Measurements from ENCODE around the gene MTIF2.
"Not testable (repeated sequence)": the region's sequence is repeated elsewhere in the genome, so short reads cannot be mapped to it uniquely, and the experiment has no call there.

Gene MTIF2

DNA sequence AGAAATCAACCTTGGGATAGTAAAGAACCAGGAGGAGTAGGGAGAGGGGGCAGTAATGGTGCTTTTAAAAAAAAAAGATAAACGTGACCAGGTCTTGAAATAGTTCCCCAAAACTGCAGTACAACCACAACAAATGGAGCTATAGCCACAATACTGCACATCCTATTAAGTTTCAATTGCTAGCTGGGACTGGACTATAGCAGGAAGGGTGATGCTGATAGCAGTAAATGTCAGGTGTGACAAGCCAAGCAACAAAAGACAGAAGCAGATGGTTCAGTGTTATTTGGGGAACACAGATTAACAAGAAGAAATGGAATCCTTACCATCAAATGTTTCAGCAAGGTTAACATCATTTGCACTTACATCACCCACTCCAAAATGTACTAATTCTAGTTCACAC is 26.4 kb downstream of the MTIF2 start:
- DNase-seq (ENCODE audit: low read depth) = no peak

DNA sequence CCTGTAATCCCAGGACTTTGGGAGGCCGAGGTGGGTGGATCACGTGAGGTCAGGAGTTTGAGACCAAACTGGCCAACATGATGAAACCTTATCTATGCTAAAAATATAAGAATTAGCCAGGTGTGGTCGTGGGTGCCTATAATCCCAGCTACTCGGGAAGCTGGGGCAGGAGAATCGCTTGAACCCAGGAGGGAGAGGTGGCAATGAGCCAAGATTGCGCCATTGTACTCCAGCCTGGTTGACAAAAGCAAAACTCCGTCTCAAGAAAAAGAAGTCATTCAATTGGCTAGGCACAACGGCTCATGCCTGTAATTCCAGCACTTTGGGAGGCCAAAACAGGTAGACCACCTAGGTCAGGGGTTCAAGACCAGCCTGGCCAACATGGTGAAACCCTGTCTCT is 27.4 kb downstream of the MTIF2 start:
- DNase-seq (ENCODE audit: low read depth) = not testable (repeated sequence)

DNA sequence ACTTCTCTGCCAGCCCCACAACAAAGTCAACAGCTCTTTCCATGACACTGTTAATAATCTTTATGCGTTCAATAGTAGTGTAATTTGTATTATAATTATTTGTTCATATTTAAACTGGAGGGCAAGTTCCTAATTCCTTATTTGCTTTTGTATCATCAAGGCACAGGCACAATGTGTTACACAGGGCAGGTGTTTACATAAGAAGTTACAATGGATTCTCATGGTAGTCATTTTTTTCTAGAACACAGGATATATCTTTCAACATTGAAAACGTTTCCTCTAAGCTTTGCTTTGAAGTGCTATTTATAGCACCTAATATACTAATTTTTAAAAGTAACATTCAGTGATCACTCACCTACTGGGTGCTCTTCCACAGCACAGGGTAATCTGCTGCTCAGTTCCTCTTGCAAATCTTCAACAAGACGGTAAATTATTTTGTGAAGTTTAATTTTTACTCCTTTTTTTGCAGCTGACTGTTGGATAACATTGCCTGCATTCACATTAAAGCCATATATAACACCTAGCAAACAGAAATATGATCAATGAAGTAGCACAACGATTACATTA is 29.3 kb downstream of the MTIF2 start:
- DNase-seq (ENCODE audit: low read depth) = no peak

DNA sequence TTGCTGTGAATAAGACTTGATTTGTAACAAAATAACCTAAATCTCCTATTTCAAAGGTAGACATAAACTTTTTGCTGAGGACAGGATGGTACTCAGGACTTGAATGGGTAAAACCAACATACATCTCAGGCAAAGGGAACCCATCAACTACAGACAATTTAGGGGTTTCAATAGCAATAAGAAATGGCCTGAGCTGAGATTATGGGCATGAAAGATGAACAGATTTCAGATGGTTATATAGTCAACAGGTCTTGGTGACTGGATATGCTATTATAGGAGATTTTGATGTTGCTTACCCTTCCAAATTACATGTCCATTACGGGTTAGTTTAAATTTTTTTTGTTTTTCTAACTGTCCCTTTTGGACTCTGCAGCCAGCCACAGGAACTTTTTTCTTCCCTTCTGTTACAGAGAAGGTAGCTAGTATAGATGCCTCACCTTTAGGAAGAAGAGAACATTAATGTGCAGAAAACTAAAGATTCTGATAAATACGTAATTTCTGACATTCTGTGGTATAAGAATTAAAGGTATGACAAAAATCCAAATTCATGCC is 32.0 kb downstream of the MTIF2 start:
- DNase-seq (ENCODE audit: low read depth) = no peak

DNA sequence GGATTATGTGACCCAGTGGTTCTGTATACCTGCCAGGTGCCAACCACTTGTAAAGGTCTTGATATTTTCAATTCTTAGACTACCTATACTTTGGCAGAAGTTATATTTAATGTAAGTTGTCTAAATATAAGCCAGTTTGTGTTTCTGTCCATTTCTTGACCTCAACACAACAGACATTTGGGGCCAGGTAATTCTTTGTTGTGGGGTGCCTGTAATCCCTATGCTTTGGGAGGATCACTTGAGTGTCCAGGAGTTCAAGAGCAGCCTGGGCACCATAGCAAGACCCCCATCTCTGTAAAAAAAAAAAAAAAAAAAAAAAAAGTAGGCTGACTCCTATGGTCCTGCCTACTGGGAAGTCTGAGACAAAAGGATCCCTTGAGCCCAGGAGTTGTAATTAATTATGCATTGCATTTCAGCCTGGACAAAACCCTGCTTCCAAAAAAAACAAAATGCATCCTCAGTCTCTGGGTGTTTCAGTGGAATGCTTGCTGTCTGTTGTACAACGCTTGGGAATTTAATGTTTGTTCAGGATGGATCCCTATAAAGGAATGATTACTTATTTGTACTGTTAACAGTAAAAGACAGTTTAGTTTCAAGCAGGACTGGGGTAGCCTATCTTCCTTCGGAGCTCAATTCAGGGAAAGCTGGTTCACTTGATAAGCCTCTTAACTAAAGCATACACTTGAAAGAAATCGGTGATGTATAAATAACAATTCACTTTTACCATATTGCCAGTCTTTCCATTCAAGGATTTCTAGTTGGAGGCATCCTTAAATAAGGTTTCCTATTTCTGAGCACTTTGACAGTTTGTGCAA is 33.1 kb downstream of the MTIF2 start:
- DNase-seq (ENCODE audit: low read depth) = no peak

DNA sequence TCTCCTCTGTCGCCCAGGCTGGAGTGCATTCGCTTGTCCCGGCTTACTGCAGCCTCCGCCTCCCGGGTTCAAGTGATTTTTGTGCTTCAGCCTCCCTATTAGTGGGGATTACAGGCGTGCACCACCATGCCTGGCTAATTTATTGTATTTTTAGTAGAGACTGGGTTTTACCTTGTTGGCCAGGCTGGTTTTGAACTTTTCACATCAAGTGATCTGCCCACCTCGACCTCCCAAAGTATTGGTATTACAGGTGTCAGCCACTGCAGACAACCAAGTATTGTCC is 35.4 kb downstream of the MTIF2 start:
- DNase-seq (ENCODE audit: low read depth) = no peak

DNA sequence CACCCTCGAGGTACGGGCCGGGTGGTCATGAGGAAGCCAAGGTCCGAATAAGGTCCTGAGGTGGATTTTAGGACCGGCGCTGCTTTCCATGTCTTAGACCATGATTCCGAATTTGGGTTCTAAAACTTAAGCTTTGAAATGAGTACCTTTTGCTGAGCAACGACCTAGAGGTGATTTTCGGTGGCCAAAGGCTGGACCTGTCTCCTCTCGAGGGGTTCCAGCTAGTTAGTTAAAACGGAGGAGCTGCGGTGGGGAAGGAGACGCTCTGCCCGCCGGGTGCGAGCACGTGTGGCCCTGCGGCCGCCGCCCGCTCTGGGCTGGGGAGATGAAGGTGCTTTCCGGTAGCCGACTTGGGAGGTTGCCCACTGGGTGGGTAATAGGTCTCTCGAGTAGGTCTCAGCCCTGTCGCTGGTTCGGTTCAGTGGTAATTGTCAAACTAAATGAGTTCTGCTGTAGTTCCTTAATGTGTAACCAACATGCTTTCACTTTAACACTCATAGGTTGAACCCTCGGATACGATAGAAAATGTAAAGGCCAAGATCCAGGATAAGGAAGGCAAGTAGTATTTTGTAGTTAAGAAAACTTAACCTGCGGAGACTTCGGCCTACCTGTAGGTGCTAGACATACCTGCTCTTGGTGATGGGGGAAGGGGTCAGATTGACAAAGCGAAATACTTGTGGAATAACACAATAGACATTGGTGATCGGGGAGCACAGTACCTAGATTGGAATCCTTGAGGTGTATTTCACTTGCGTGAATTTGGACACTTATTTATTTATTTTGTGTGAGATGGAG is 36.0 kb downstream of the MTIF2 start:
- peak; percentile 29 for DNase-seq (ENCODE audit: low read depth)

DNA sequence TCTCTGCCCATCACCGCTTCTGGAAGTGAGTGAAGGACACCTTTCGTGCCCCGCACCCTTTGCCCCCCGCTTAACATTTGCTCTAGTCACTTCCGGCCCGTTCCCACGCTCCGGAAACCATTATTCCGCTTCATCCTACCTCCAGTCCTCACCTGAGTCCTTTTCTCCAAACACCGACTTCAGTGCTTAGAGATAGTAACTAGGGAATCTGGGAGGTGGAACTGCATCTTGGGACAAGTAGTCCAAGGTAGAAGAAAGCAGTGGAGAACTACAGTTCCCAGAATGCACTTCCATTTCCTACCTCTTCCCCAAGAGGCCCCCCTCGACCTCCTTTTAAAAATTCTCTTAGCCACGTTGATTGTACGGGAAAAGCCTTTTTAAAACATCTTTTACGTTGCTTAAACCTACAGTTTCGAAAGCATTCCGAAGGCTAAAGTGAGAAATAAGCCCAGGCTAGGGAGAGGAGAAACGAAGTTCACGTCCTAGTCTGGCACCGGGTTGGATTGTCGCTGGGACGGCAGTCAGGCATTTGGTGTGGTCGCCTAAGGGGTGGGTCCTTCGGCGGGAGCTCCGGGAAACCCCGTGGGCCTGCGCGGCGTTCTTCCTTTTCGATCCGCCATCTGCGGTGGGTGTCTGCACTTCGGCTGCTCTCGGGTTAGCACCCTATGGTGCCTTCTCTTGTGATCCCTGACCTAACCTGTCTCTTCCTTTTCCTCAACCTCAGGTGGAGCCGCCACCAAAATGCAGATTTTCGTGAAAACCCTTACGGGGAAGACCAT is 36.8 kb downstream of the MTIF2 start, which contains the start of the genes CLHC1 and RPS27A:
CLHC1 (minus strand) TSS at position 210 of the 779 bp plus-strand sequence. CDS start 9,882 bp downstream, outside the sequence.
RPS27A (plus strand) TSS at position 605 of the 779 bp plus-strand sequence; CDS start at position 742, 137 bp downstream.
- peak; percentile 93 for DNase-seq (ENCODE audit: low read depth)

DNA sequence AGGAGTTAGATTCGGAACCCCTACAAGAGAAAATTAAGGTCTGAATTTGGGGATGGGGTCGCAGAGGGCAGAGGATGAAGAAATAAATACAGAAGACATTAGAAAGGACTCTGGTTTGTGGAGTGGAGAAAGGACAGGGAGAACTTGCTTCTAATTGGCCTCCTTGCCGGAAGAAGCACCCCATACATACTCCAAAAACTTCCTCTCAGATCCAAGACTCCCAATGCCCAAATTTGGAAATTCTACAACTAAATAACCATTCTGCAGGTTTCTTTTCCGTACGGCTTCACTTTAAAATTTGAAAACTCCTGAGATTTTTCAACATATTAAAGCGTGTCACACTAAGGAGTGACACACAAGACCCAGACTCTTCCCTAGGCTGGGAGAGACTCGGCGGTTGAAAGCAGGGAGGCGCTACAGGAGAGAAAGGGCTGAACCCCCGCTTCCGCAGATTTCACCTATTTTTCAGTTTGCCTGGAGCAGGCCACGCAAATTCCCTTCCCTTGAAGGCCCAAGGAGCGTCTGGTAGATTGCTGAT is 37.4 kb downstream of the MTIF2 start:
- DNase-seq (ENCODE audit: low read depth) = no peak

DNA sequence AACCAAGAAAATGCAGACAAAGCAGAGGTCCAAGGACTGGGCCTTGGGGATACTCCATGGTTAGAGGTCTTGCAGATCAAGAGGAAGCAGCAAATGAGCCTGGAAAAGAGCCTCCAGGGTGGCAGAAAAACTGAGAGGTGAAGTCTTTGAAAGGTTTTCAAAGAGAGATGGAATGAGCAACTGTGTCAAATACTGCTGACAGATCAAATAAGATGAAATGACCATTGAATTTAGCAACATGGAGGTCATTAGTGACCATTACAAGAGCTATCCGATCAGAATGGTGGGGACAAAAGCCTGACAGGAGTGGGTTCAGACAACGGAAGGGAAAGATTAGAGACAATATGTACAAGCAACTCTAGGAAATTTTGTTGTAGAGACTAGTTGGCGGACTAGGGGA is 38.5 kb downstream of the MTIF2 start:
- no peak for DNase-seq (ENCODE audit: low read depth)

DNA sequence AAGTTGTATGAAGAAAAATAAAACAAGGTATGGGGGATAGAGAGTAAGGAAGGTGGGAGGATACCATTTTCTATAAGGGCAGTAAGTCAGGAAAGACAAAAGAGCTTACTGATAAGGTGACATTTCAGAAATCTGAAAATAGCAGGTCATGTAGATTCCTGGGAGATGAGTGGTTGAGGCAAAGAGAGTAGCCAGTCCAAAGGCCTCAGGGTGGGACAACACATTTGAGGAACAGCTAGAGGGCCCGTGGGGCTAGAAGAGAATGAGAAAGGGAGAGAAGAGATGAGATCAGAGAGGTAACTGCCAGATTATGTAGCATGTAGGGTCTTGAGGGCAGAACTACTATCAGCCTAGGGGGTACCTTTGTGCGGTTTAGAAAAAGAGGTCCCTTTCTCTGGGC is 39.8 kb downstream of the MTIF2 start:
- DNase-seq (ENCODE audit: low read depth) = no peak

DNA sequence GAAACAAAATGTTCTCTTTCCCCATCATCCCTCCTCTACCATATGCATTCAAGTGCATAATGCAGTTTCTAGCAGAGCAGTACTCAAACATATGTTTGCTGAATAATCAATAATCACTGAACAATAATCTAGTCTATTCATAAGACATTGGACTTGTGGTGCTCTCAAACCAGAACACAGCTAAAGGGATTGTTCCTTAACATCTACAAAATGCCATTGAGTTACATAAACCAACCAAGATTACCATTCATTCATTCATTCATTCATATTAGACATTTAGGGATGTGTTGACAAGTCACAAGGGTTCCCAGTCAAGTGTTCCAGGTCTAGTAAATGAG is 40.8 kb downstream of the MTIF2 start:
- DNase-seq (ENCODE audit: low read depth) = no peak

DNA sequence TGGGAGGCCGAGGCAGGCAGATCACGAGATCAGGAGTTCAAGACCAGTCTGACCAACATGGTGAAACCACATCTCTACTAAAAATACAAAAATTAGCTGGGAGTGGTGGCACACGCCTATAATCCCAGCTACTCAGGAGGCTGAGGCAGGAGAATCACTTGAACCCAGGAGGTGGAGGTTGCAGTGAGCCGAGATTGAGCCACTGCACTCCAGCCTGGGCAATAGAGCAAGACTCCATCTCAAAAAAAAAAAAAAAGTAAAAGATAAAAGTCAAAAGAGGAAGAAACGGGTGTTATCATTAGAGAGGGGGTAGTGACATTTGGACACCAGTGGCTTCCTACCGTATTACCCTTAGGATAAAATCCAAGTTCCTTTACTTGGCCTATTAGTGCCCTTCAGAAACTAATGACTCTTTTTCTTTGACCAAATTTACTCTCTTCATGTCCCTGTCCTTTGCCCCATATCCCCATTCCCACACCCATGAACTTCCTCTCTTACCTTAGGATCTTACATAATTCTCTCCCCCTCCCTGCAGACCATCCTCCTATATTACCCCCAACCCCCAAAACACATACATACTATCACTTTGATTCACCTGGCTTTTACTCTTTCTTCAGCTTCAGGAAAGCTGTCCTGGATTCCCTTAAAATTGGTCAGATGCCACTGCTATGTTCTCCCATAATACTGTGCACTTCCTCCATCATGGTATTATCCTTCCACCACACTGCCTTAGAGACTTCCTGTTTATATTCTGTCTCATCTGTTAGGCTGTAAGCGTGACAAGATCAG is 41.4 kb downstream of the MTIF2 start:
- DNase-seq (ENCODE audit: low read depth) = not testable (repeated sequence)

DNA sequence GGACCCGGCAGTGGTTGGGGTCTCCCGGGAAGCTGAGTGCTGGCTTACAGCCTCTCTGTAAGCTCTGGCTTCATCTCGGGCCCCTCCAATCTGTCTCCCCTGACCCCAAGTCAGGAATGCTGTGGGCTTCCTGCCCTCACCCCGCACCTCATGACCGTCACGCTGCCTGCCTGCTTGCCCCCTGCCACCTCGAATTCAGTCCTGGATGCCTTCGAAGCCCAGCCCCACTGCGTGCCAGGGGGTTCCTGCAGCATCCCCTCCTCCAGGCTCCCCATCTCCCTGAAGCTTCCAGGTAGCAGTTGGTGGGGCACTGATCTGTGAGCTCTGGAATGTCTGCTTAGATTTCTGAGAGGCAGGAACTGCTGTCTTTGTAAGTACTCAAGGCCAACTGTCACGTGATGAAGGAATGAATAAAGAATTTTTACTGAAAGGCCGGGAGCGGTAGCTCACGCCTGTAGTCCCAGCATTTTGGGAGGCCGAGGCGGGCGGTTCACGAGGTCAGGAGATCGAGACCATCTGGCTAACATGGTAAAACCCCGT is 43.5 kb downstream of the MTIF2 start:
- no peak for DNase-seq (ENCODE audit: low read depth)

DNA sequence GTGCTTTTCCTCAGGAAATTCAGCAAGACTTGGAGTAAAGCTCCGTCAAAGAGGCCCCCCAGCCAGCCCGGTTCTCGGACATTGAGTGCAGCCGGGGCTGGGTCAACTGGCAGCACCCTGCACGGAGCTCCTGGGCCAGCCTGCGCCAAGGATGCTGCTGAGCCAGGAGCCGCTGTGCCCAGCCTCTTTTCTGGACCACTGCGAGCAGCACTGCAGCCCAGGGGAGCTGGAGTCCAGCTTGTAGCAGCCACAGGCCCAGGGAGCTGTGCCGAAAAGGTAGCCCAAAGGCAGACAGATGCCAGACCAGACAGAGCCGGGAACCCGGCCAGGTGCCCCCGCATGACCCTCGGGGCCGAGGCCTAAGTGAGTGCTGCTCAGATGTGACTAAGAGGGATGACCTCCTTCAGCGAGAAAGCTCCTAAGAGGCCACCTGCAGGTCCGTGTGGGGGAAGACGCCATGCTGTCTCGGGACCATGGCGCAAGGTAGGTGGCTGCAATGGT is 44.2 kb downstream of the MTIF2 start:
- DNase-seq (ENCODE audit: low read depth) = no peak

DNA sequence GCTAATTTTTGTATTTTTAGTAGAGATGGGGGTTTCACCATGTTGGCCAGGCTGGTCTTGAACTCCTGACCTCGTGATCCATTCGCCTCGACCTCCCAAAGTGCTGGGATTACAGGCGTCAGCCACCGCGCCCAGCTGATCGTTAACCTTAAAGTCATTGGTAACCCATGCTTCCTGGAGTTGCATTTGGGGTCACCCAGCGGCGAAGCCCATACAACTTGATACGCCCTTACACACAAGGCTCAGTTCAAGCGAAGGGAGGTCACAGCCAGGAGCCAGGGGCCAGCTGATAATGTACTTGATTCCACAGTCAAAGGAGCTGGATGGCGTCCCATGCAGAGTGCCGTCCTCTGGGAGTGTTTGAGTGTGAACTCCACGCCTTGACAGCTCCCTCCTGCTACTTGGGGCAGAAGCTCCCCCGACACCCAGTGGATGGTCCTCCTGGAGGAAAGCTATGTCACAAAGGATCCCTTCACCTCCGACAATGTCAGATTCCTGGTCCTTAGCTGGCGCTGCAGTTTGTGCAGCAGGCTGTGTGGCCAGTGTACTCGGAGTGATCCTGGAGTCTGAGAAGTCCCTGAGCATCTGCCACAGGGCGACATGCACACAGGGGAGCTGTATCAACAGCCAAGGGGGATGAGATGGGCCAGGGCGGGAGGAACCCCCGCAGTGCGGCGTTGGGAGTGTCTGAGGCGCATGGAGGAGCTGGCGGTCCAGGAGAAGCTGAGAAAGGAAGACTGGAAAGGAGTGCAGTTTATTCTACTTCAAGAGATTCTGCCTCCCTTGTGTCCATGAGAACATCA is 44.9 kb downstream of the MTIF2 start:
- no peak for DNase-seq (ENCODE audit: low read depth)

DNA sequence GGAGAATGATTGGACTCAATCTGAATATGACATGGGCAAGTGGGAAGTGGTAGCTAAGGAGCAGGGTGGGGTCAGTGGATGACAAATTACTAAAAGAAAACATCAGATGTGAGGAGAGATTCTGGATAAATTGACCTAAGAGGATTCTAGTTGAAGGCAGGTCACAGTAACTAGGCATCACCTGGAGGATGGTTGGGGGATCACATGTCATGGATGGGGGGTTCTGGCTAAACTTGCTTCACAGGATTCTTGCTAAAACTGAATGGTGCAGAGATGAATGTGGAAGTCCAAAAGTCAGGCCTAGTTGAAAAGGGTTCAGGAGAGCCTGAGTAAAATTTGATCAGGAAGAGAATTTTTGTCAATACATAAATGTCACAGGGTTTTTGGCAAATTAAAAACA is 55.2 kb downstream of the MTIF2 start:
- DNase-seq (ENCODE audit: low read depth) = no peak

DNA sequence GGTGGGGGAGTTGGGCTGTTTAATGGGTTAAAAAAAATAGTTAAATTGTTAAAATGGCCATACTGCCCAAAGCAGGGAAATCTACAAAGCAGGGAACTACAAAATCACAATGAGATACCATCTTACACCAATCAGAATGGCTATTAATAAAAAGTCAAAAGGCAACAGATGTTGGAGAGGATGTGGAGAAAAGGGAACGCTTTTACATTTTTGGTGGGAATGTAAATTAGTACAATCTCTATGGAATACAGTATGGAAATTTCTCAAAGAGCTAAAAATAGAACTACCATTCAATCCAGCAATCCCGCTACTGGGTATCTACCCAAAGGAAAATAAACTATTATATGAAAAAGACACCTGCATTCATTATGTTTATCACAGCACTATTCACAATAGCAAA is 64.1 kb downstream of the MTIF2 start:
- no peak for DNase-seq (ENCODE audit: low read depth)

DNA sequence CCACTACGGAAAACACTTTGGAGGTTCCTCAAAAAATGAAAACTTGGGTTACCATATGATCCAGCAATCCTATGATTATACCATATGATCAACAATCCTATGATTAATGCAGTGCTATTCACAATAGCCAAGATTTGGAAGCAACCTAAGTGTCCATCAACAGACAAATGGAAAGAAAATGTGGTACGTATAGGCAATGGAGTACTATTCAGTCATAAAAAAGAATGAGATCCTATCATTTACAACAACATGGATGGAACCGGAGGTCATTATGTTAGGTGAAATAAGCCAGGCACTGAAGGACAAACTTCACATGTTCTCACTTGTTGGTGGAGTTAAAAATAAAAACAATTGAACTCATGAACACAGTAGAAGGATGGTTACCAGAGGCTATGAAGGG is 64.5 kb downstream of the MTIF2 start:
- DNase-seq (ENCODE audit: low read depth) = no peak

DNA sequence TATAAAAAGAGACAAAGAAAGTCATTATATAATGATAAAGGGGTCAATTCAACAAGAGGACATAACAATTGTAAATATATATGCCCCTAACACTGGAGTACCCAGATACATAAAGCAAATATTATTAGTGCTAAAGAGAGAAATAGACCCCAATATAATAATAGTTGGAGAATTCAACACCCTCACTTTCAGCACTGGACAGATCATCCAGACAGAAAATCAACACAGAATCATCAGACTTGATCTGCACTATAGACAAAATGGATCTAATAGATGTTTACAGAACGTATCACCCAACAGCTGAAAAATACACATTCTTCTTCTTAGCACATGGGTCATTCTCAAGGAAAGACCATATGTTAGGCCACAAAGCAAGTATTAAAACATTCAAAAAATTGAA is 68.6 kb downstream of the MTIF2 start:
- DNase-seq (ENCODE audit: low read depth) = no peak

Measured in T follicular helper cell (primary cell).